HG03064 (cell line): ENCODE measurements around the gene PLPP3.

Experiments
- ATAC-seq: cut with Tn5 transposase; IDR thresholded peaks from one replicate; pipeline ENCODE4 v1.9.1; 2021; ENCODE audit warnings: low read depth; ENCODE audit not compliant: unreplicated experiment

Gene PLPP3

GRCh38 chr1:56444960-56445646 is 134.3 kb downstream of the PLPP3 start:
- no peak for ATAC-seq
